ENCODE measurements around the gene JUP.

Gene JUP

DNA sequence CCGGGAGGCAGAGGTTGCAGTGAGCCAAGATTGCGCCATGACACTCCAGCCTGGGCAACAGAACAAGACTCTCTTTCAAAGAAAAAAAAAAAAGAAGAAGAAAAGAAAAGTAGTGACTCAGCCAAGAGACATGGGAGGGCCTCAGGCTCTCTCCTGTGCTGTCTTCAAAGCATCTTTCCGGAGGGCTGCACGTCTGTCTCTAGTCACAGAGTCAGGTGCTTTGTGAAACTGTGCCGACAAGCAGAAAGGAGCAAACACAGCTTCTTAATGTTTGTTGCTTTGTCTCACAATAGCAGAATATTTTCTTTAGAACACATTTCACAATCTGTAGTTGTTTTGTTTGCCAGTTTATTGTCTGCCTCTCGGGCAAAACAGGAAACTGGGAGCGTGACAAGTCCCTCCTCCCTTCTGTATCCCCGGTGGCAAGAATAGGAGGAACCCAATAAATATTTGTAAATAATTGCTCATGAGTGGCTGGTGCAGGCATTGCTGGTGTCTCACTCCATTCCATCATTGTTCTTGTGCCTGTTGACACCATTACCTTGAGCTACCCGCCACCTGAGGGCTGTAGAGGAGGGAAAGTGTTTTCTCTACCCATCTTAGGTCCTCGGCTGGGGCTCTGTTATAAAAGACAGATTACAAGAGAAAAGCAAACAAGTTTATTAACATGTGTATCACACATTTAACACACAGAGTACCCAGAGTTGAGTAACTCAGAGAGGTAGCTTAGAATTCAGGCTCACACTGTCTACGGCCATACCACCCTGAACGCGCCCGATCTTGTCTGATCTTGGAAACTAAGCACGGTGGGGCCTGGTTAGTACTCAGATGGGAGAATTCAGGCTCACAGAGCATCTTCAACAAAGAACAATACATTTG lies 68.9 kb downstream of the JUP start:
- DNase-seq: no peak

DNA sequence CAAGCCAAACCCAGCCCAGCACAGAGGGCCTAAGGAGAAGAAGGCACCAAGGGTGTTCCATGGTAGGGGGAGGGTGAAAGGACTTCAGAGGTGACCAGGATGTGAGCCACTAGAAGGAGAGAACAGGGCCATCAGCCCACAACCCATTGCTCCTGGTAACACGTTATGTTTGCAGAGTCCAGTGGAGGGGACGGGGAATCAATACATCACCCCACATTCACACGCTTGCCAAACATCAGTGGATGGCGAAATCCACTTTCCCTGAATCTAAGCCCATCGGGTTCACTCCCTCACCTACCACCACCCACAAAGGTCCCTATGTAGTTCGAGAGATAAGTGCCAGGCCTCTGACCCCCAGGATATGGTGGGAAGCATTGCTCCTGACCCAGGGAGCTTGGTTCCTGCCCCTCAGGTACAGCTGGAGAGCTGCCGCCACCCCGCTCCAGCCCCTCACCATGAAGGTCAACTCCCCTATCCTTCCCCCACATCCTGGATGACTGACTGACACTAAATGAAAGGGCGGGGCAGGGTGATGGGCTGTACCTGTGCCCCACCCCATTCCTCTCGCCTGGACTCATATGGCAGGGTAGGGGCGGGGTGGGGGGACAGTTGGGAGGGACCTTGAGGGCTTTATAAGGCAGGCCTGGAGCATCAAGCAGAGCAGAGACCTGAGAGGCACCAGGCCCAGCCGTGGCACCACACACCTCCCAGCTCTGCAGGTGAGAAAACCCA lies 74.7 kb downstream of the JUP start, which contains the start of gene GAST:
TSS of gene GAST (plus strand) at position 663 of the 732 bp plus-strand sequence. CDS start 3,106 bp downstream, outside the sequence.
- no peak for DNase-seq

DNA sequence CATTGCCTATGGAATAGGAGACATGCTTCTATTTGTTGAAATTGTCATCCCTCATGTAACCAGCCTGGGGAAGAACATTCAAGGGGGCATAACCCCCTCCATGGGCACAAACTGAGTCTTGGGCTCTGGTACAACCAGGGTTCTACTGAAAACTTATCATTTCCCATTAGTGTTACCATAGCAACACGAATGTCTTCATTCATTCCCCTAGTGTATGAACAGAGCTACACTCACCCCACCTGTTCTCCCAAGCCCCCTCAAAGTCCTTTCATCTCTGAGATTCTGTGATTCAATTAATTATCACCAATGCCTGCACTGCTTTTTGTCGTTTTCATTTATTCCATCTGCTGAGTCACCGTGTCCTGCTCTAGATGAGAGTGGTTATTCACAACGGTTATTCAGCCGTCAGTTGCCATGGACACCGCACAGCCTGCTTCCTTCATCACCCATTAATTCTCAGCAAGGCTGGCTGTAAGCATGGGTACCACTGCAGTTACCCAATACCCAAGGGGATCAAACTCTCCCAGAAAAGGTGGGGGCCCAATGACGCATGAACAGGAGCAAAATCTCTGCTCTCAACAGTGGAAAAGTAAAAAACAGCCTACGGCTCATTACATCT lies 75.9 kb downstream of the JUP start:
- DNase-seq: no peak

DNA sequence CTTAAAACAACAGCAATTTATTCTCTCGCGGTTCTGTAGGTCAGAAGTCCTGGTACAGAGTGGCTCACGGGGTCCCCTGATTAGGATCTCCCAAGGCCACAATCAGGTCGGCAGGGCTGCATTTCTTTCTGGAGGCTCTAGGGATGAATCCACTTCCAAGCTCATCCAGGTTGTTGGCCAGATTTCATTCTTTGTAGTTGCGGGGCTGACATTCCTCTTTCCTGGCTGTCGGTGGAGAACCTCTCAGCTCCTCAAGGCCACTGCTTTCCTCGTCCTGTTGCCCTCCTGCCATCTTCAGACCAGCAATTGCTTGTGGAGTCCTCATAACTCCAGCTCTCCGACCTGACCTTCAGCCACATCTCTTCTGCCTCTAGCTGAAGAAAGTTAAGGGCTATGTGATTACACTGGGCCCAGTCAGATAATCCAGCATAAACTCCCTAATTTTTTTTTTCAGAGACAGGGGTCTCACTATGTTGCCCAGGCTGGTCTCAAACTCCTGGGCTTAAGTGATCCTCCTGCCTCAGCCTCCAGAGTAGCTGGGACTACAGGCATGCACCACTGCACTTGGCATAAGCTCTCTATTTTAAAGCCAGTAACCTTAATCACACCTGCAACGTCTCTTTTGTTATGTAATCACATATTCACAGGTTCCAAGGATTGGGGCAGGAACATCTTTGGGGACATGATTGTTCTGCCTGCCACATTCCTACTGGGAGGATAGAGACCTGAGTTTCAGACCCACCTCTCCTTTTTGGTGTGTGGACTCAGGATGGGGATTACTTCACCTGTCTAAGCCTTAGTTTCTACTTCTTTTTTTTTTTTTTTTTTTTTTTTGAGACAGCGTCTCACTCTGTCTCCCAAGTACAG lies 78.5 kb downstream of the JUP start:
- no peak for DNase-seq

DNA sequence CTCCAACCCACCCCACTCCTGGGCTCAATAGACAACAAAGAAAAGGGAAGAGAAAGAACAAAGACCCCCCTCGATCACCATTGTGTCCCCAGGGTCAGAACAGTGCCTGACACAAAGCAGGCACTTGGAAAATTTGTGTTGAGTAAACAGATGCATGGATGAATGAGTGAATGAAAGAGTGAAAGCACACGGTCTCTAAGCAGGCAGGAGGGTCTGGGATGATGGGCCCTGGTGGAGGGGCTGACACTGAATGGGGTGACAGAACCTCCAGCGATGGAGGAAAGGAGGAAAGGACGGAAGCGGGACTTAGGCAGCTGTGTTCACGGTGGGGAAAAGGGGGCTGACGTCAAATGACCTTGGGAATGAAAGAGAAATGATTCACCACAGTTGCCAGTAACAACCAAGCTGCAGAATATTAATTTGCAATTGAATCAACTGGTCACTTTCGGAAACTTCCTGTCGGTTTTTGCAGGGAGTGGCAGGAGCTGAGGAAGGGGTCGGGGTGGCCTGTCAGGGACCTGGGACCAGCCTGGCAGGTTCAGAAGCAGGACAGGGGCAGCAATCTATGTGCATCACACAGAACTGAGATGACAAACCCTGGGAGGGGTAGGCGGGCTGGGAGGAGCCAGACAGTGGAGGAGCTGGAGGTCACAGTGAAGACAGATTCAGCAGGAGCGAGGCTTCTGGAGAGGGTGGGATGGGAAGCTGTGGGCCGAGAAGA lies 81.1 kb downstream of the JUP start:
- no peak for DNase-seq

Measured in T-helper 2 cell (primary cell).